Measurements from ENCODE around the gene KCNQ1. TPM values are rescaled to one million over a fixed set of nuclear protein-coding genes. Genes with fewer than 3 reads are reported as not detected.

KCNQ1 gene
- total RNA-seq, 1 experiment from 2014 or later: 9.2 TPM

- H3K9me3 Mint-ChIP-seq (ENCODE audit: low read depth, unreplicated experiment): peaks cover 17% of the 10 kb centered on the region
- no TSS peak for BruUV-seq (replicated peaks)
- H3K36me3 Mint-ChIP-seq (ENCODE audit: insufficient read depth, unreplicated experiment): no peaks in the 10 kb centered on the region
- DNase-seq: no peak
- no peak overlapping the region for H3K27ac Mint-ChIP-seq (ENCODE audit: unreplicated experiment)
- H3K27me3 Mint-ChIP-seq (ENCODE audit: unreplicated experiment): peaks cover 15% of the 10 kb centered on the region
- no peak for TF ChIP-seq CTCF (IDR thresholded peaks at IDR 0.05; ENCODE audit: unreplicated experiment)
- H3K4me3 Mint-ChIP-seq (ENCODE audit: low read depth, unreplicated experiment): no peak overlapping the region
- CTCF ChIA-PET: no interaction called here
- no peaks in the 10 kb centered on the region for H3K4me1 Mint-ChIP-seq (ENCODE audit: low read depth, unreplicated experiment)
- intact Hi-C loops (cut with micrococcal nuclease; ENCODE audit: unreplicated experiment): no loop called here
Observed at GRCh38 chr11:2818503-2818902, 373.7 kb downstream of the KCNQ1 start.

GRCh38 chr11:2819316-2819715 is 374.5 kb downstream of the KCNQ1 start:
- H3K4me1 Mint-ChIP-seq (ENCODE audit: low read depth, unreplicated experiment): peaks cover 4% of the 10 kb centered on the region
- CTCF ChIA-PET: no interaction called here

GRCh38 chr11:2820976-2821375 is 376.2 kb downstream of the KCNQ1 start:
- H3K27me3 Mint-ChIP-seq (ENCODE audit: unreplicated experiment): no peaks in the 10 kb centered on the region
- CTCF ChIA-PET: no interaction called here
- no peaks in the 10 kb centered on the region for H3K36me3 Mint-ChIP-seq (ENCODE audit: insufficient read depth, unreplicated experiment)
- H3K9me3 Mint-ChIP-seq (ENCODE audit: low read depth, unreplicated experiment): peaks cover 18% of the 10 kb centered on the region
- no peak overlapping the region for H3K27ac Mint-ChIP-seq (ENCODE audit: unreplicated experiment)
- no peak for TF ChIP-seq CTCF (IDR thresholded peaks at IDR 0.05; ENCODE audit: unreplicated experiment)
- peaks cover 21% of the 10 kb centered on the region for H3K4me1 Mint-ChIP-seq (ENCODE audit: low read depth, unreplicated experiment)
- DNase-seq: no peak
- H3K4me3 Mint-ChIP-seq (ENCODE audit: low read depth, unreplicated experiment): no peak overlapping the region
- intact Hi-C loops (cut with micrococcal nuclease; ENCODE audit: unreplicated experiment): no loop called here
- BruUV-seq (replicated peaks): no TSS peak

More at GRCh38 chr11:2819316-2819715, 374.5 kb downstream of the KCNQ1 start:
- peaks cover 18% of the 10 kb centered on the region for H3K9me3 Mint-ChIP-seq (ENCODE audit: low read depth, unreplicated experiment)
- no TSS peak for BruUV-seq (replicated peaks)
- no peak for TF ChIP-seq CTCF (IDR thresholded peaks at IDR 0.05; ENCODE audit: unreplicated experiment)
- peaks cover 7% of the 10 kb centered on the region for H3K27me3 Mint-ChIP-seq (ENCODE audit: unreplicated experiment)
- no peaks in the 10 kb centered on the region for H3K36me3 Mint-ChIP-seq (ENCODE audit: insufficient read depth, unreplicated experiment)
- no peak overlapping the region for H3K27ac Mint-ChIP-seq (ENCODE audit: unreplicated experiment)
- intact Hi-C loops (cut with micrococcal nuclease; ENCODE audit: unreplicated experiment): no loop called here
- no peak for DNase-seq
- no peak overlapping the region for H3K4me3 Mint-ChIP-seq (ENCODE audit: low read depth, unreplicated experiment)

GRCh38 chr11:2821891-2822290 is 377.1 kb downstream of the KCNQ1 start:
- Mint-ChIP-seq H3K9me3 (ENCODE audit: low read depth, unreplicated experiment) (peaks cover 18% of the 10 kb centered on the region), H3K27ac (ENCODE audit: unreplicated experiment) (no peak overlapping the region), H3K27me3 (ENCODE audit: unreplicated experiment) (peaks cover 3% of the 10 kb centered on the region), H3K36me3 (ENCODE audit: insufficient read depth, unreplicated experiment) (no peaks in the 10 kb centered on the region), H3K4me1 (ENCODE audit: low read depth, unreplicated experiment) (peaks cover 21% of the 10 kb centered on the region), H3K4me3 (ENCODE audit: low read depth, unreplicated experiment) (no peak overlapping the region)
- intact Hi-C loops (cut with micrococcal nuclease; ENCODE audit: unreplicated experiment): no loop called here
- DNase-seq: no peak
- TF ChIP-seq CTCF (IDR thresholded peaks at IDR 0.05; ENCODE audit: unreplicated experiment): no peak
- no TSS peak for BruUV-seq (replicated peaks)
- CTCF ChIA-PET: no interaction called here

All from Calu3 (cell line).